Measurements from ENCODE around the gene LMF1.

DNA sequence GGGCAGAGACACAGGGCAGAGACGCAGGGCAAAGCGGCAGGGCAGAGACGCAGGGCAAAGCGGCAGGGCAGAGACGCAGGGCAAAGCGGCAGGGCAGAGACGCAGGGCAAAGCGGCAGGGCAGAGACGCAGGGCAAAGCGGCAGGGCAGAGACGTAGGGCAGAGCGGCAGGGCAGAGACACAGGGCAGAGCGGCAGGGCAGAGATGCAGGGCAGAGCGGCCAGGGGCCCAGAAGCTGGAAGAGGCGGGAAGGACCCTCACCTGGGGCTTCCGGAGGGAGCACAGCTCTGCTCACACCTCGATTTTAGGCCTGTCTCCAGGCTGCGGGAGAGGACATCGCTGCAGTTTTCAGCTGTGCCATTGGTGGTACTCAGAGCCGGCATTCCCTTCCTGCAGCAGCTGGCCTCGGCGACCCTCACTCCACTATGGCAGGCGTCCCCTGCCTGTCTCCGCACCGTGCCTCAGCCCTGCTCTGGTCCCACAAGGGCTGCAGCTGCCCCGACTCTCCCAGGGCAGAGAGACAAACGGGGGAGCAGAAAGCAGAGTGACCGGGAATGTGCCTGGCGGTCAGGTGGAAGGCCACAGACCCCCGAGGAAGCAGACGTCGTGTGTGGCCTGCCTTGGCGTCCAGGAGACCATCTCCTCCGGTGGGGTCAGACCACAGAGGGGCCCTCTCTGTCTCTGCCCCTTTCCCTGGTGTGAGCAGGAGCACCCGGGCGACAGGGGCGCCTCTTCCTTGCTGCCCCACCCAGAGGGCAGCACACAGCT, 40.7 kb upstream of the LMF1 start:
- TF ChIP-seq ZNF274 (IDR thresholded peaks at IDR 0.05; ENCODE audit: low read depth, low read length) = no peak
- TF ChIP-seq YY1 (IDR thresholded peaks at IDR 0.05; ENCODE audit: insufficient read depth, insufficient read length) = no peak
- TF ChIP-seq SUZ12 (IDR thresholded peaks at IDR 0.05; ENCODE audit: extremely low read depth, insufficient read depth, insufficient read length) = no peak
